K562 (cell line): ENCODE data around the gene FZD4. TPM values are rescaled to one million over a fixed set of nuclear protein-coding genes. Genes with fewer than 3 reads are reported as not detected.

Source experiments
- ATAC-seq: fragments of 200-7000 bp; cut with Tn5 transposase; 3 replicates; pipeline ENCODE4 v1.9.1; 2020; ENCODE audit warnings: moderate library complexity
- BruUV-seq: library from RNA; stranded (reverse); fragments of 400-500 nt; replicated peaks from 2 replicates; lab custom pipeline; 2021; lab: Mats Ljungman, UMichigan
- CTCF ChIA-PET: fragments of 300-600 bp; formaldehyde crosslinking; extraction: SDS; loops from one replicate; lab custom pipeline; 2021; ENCODE audit warnings: low intra/inter-chr PET ratio; lab: Yijun Ruan, JAX
- POLR2A ChIA-PET: fragments of 300-600, 350-650 bp; sonication (Branson Sonifier 250); formaldehyde crosslinking; extraction: SDS; loops from one replicate; lab custom pipeline; 2021; ENCODE audit warnings: antibody characterized with exemption, inconsistent platforms; lab: Yijun Ruan, JAX
- DNase-seq, 4 experiments: peaks; one replicate each; pipeline versions ENCODE4 v3.0.0 to v3.0.0-alpha.2; 2011 to 2018; ENCODE audit warnings: low spot score in 3 of 4, mixed read lengths in 3 of 4; ENCODE audit errors: extremely low read depth in 1 of 4
- FAIRE-seq: peaks from 2 replicates; lab custom pipeline; 2011; peaks lifted over from hg19 to GRCh38; lab: Jason Lieb, UNC
- H2AFZ ChIP-seq: 2 replicates; pipeline ENCODE4 v1.6.0; 2011; ENCODE audit warnings: low read depth, low read length, control low read depth, inconsistent platforms
- H3K27ac ChIP-seq: fragments of 200-600 bp; 3 replicates; pipeline ENCODE4 v1.8.0; 2011; ENCODE audit warnings: low read depth, mild to moderate bottlenecking, control low read depth, inconsistent platforms, low read length, moderate library complexity, mixed read lengths; ENCODE audit errors: extremely low read depth
- H3K27me3 ChIP-seq, 2 experiments: fragments of 300-600 bp in 1 of 2; 2 replicates in 1 of 2; 3 replicates in 1 of 2; pipeline versions ENCODE4 v1.6.0 to v1.8.0; 2011; ENCODE audit warnings: inconsistent platforms in 2 of 2, low read length in 2 of 2, mild to moderate bottlenecking in 1 of 2, mixed read lengths in 1 of 2, moderate library complexity in 1 of 2; ENCODE audit not compliant: control insufficient read depth in 2 of 2, insufficient read depth in 2 of 2
- H3K36me3 ChIP-seq: fragments of 300-600 bp; 3 replicates; pipeline ENCODE4 v1.8.0; 2011; ENCODE audit warnings: mild to moderate bottlenecking, low read length, inconsistent platforms; ENCODE audit not compliant: control insufficient read depth, insufficient read depth
- H3K4me1 ChIP-seq, 2 experiments: fragments of 200-600 bp in 1 of 2; replicated peaks in 1 of 2; 2 replicates in 1 of 2; 3 replicates in 1 of 2; pipeline versions ENCODE4 v1.5.1 to v1.8.0; 2011; ENCODE audit warnings: inconsistent platforms in 2 of 2, low read length in 2 of 2, mild to moderate bottlenecking in 1 of 2, mixed read lengths in 1 of 2, moderate library complexity in 1 of 2; ENCODE audit not compliant: control insufficient read depth in 2 of 2, insufficient read depth in 2 of 2
- H3K4me2 ChIP-seq: 2 replicates; pipeline ENCODE4 v1.6.1; 2011; ENCODE audit warnings: low read length, control low read depth, inconsistent platforms, mixed read lengths; ENCODE audit not compliant: insufficient read depth
- H3K4me3 ChIP-seq: fragments of 200-600 bp; sonication (generic), shearing (Covaris generic); 2 replicates; pipeline ENCODE4 v1.5.1; 2016; ENCODE audit warnings: control low read depth, inconsistent platforms
- H3K79me2 ChIP-seq: fragments of 200-600 bp; 3 replicates; pipeline ENCODE4 v1.8.0; 2011; ENCODE audit warnings: low read length, inconsistent platforms; ENCODE audit not compliant: control insufficient read depth, insufficient read depth
- H3K9ac ChIP-seq, 2 experiments: 2 replicates each; pipeline versions ENCODE4 v1.6.0 to v1.6.1; 2011; ENCODE audit warnings: low read depth in 2 of 2, low read length in 2 of 2, control low read depth in 1 of 2, inconsistent platforms in 1 of 2, mild to moderate bottlenecking in 1 of 2, mixed read lengths in 1 of 2; ENCODE audit not compliant: insufficient read depth in 1 of 2
- H3K9me1 ChIP-seq: one replicate; pipeline ENCODE4 v1.6.0; 2011; ENCODE audit warnings: inconsistent platforms, mild to moderate bottlenecking, low read length, moderate library complexity; ENCODE audit not compliant: control insufficient read depth, insufficient read depth
- H3K9me3 ChIP-seq: replicated peaks from 2 replicates; pipeline ENCODE4 v1.5.1; 2011; ENCODE audit warnings: low read depth, low read length, inconsistent platforms; ENCODE audit not compliant: control insufficient read depth, insufficient read depth
- H4K20me1 ChIP-seq: replicated peaks from 2 replicates; pipeline ENCODE4 v1.6.1; 2011; ENCODE audit warnings: low read length, inconsistent platforms, mixed read lengths; ENCODE audit not compliant: control insufficient read depth, insufficient read depth
- CBFA2T3 ChIP-seq: fragments of 450-650 bp; IDR thresholded peaks from 2 replicates; pipeline ENCODE4 v1.6.1; 2017
- CBX3 ChIP-seq, 2 experiments: IDR thresholded peaks; 1 replicate in 1 of 2; 2 replicates in 1 of 2; pipeline ENCODE4 v1.6.1; 2012; ENCODE audit warnings: inconsistent platforms in 2 of 2, low read length in 2 of 2, borderline replicate concordance in 1 of 2, control low read depth in 1 of 2
- FOXM1 ChIP-seq, 2 experiments: fragments of 450-650 bp in 1 of 2; sonication (generic) in 1 of 2; formaldehyde crosslinking in 1 of 2; IDR thresholded peaks; 2 replicates each; pipeline versions ENCODE4 v1.6.1 to v1.9.0; 2017 to 2022; ENCODE audit warnings: low read depth in 2 of 2, mild to moderate bottlenecking in 2 of 2, missing genetic modification reagents in 1 of 2, moderate library complexity in 1 of 2
- HDAC3 ChIP-seq: fragments of 450-650 bp; IDR thresholded peaks from 2 replicates; pipeline ENCODE4 v1.6.1; 2018; ENCODE audit warnings: borderline replicate concordance, mild to moderate bottlenecking, moderate library complexity; ENCODE audit not compliant: partially characterized antibody
- MAZ ChIP-seq, 2 experiments: fragments of 450-650 bp in 1 of 2; sonication (generic) in 1 of 2; formaldehyde crosslinking; IDR thresholded peaks in 1 of 2; conservative IDR thresholded peaks in 1 of 2; 2 replicates each; pipeline versions ENCODE4 v1.4.0 to v1.5.0; 2020; ENCODE audit warnings: mild to moderate bottlenecking in 1 of 2, missing genetic modification reagents in 1 of 2
- MED1 ChIP-seq: sonication (generic); formaldehyde crosslinking; IDR thresholded peaks from 2 replicates; pipeline ENCODE4 v1.8.1; 2023; ENCODE audit warnings: missing genetic modification reagents, borderline replicate concordance
- NEUROD1 ChIP-seq: fragments of 150-350 bp; IDR thresholded peaks from 2 replicates; pipeline ENCODE4 v1.6.1; 2014; ENCODE audit warnings: borderline replicate concordance, low read length, low read depth; ENCODE audit not compliant: partially characterized antibody
- RBM25 ChIP-seq: fragments of 200-400 bp; formaldehyde crosslinking; IDR thresholded peaks from 2 replicates; pipeline ENCODE4 v1.6.1; 2018; ENCODE audit warnings: low read length, low read depth, moderate library complexity; ENCODE audit not compliant: severe bottlenecking
- RFX7 ChIP-seq: fragments of 250-450 bp; sonication (Bioruptor Pico); IDR thresholded peaks from 2 replicates; pipeline ENCODE4 v1.5.1; 2021; ENCODE audit warnings: mild to moderate bottlenecking
- TBP ChIP-seq: optimal IDR thresholded peaks from 2 replicates; pipeline ENCODE3; 2011; ENCODE audit warnings: low read depth, low read length, improper control_type of control experiment
- ZNF184 ChIP-seq: sonication (generic); formaldehyde crosslinking; IDR thresholded peaks from 2 replicates; pipeline ENCODE4 v1.5.0; 2020; ENCODE audit warnings: missing genetic modification reagents
- WGBS: fragments of 100-300 bp; shearing (Covaris generic); methylation state at CpG from one replicate; pipeline ENCODE4 v1.1.6; 2016; ENCODE audit warnings: low coverage, mixed read lengths; ENCODE audit not compliant: insufficient coverage; ENCODE audit errors: missing lambda C conversion rate; 5-methylcytosine and 5-hydroxymethylcytosine counted together
- in situ Hi-C: fragments of 300-500 bp; cut with MboI; formaldehyde crosslinking; loops from 4 replicates; pipeline ENCODE4 v1.15.0; 2018; ENCODE audit warnings: inconsistent platforms, mixed read lengths
- intact Hi-C: fragments of 100-400 bp; cut with micrococcal nuclease; formaldehyde crosslinking; loops from 2 replicates; pipeline ENCODE4 v1.14.2; 2022
- polyA plus RNA-seq, 8 experiments: library from polyadenylated mRNA; depleted of rRNA in 4 of 8; stranded (reverse) in 5 of 8; unstranded in 3 of 8; fragments of >200 nt; fragmentation: Nextera tagmentation in 2 of 8; fragmentation: Illumina TruSeq in 1 of 8; extraction: Ambion mirVana in 2 of 8; extraction: Trizol in 1 of 8; gene quantifications; 2 replicates each; pipeline versions ENCODE4 v1.2.1 to v1.2.3, GENCODE V29; 2011 to 2014; ENCODE audit warnings: inconsistent platforms in 1 of 8, missing spikeins in 1 of 8
- total RNA-seq, 7 experiments: library from RNA; depleted of rRNA in 6 of 7; stranded (reverse); fragments of >200 nt in 6 of 7; fragmentation: Illumina TruSeq in 2 of 7; extraction: Trizol in 2 of 7; gene quantifications; 2 replicates each; pipeline versions ENCODE4 v1.2.1 to v1.2.3, GENCODE V29; 2011 to 2021; ENCODE audit warnings: low replicate concordance in 1 of 7
- TF ChIP-seq, protein P1 (sequence below), 2 experiments: fragments of 450-650 bp; formaldehyde crosslinking in 1 of 2; IDR thresholded peaks; 2 replicates each; pipeline versions ENCODE4 v1.4.0 to v1.6.1; 2014 to 2020; ENCODE audit warnings: mild to moderate bottlenecking in 2 of 2, borderline replicate concordance in 1 of 2, low read depth in 1 of 2

The FZD4 gene
- total and polyA plus RNA-seq, 9 of the 15 experiments (the other 6 are each of a cell fraction or from before 2014, with no cell fraction given) = 1.2 to 7.9 (median 5.8) TPM

GRCh38 chr11:86923999-86924766, 31.0 kb downstream of the FZD4 start:
- FAIRE-seq (no peak), DNase-seq (peak in 1 of 4 experiments; percentile 66), ATAC-seq (peak; percentile 79)
- H3K4me1 ChIP-seq = peaks cover 0 to 32% of the 10 kb centered on the region in 2 experiments; a peak in 4 of 5 replicates
- ChIA-PET POLR2A (interaction anchor here (0.5 to 1.9 kb wide), 5 partner anchors 11 to 365 kb away, joined by 3 to 6 read pairs (median 3); no protein-coding TSS in a partner anchor), CTCF (no interaction called here)
- peak overlapping the region; percentile 54; the same call in 1 of the 3 replicates for H3K27ac ChIP-seq
- BruUV-seq = no TSS peak
- no peaks in the 10 kb centered on the region for H3K9me3 ChIP-seq
- H3K4me3 ChIP-seq = no peak overlapping the region
- no peaks in the 10 kb centered on the region for H3K27me3 ChIP-seq
- intact Hi-C loops = no loop called here
- no peaks in the 10 kb centered on the region for H4K20me1 ChIP-seq
- H2AFZ ChIP-seq = peak overlapping the region; percentile 83
- peak overlapping the region; percentile 28 for H3K4me2 ChIP-seq
- H3K9me1 ChIP-seq = no peaks in the 10 kb centered on the region
- no peaks in the 10 kb centered on the region for H3K79me2 ChIP-seq
- WGBS = 43% methylated on average over 6 of the region's 6 CpGs
- H3K9ac ChIP-seq = no peak overlapping the region; a peak in 1 of 4 replicates
- H3K36me3 ChIP-seq = no peaks in the 10 kb centered on the region
- in situ Hi-C loops = loop anchor here (5.0 kb wide), 1 partner anchor 57 kb away; no protein-coding TSS in a partner anchor
- TF ChIP-seq FOXM1 (IDR thresholded peaks at IDR 0.05; ENCODE audit: low read depth) = peak; percentile 56; the same call in 1 of the 2 replicates
- no peak for TF ChIP-seq FOXM1 (CRISPR knock-in tag; IDR thresholded peaks at IDR 0.05; ENCODE audit: low read depth)
- TF ChIP-seq MED1 (CRISPR knock-in tag) = no peak
- TF ChIP-seq RBM25 = peak; percentile 27
- TF ChIP-seq CBFA2T3 = no peak
- TF ChIP-seq RFX7 = no peak
- TF ChIP-seq CBX3 (IDR thresholded peaks at IDR 0.05; ENCODE audit: borderline replicate concordance in 1 of 2, low read length in 2 of 2) = 0 out of 3 replicates have a peak, but pooled peaks of 1 of the 2 experiments have one; percentile 59
- TF ChIP-seq, protein P1, sequence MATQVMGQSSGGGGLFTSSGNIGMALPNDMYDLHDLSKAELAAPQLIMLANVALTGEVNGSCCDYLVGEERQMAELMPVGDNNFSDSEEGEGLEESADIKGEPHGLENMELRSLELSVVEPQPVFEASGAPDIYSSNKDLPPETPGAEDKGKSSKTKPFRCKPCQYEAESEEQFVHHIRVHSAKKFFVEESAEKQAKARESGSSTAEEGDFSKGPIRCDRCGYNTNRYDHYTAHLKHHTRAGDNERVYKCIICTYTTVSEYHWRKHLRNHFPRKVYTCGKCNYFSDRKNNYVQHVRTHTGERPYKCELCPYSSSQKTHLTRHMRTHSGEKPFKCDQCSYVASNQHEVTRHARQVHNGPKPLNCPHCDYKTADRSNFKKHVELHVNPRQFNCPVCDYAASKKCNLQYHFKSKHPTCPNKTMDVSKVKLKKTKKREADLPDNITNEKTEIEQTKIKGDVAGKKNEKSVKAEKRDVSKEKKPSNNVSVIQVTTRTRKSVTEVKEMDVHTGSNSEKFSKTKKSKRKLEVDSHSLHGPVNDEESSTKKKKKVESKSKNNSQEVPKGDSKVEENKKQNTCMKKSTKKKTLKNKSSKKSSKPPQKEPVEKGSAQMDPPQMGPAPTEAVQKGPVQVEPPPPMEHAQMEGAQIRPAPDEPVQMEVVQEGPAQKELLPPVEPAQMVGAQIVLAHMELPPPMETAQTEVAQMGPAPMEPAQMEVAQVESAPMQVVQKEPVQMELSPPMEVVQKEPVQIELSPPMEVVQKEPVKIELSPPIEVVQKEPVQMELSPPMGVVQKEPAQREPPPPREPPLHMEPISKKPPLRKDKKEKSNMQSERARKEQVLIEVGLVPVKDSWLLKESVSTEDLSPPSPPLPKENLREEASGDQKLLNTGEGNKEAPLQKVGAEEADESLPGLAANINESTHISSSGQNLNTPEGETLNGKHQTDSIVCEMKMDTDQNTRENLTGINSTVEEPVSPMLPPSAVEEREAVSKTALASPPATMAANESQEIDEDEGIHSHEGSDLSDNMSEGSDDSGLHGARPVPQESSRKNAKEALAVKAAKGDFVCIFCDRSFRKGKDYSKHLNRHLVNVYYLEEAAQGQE (IDR thresholded peaks at IDR 0.05; ENCODE audit: borderline replicate concordance) = peak; percentile 66
- TF ChIP-seq, protein P1 (CRISPR knock-in tag; IDR thresholded peaks at IDR 0.05; ENCODE audit: low read depth) = no peak
- TF ChIP-seq ZNF184 (CRISPR knock-in tag) = no peak
- peak; percentile 32 for TF ChIP-seq HDAC3
- TF ChIP-seq NEUROD1 = peak; percentile 87
- no peak for TF ChIP-seq TBP
- TF ChIP-seq MAZ (CRISPR knock-in tag; conservative IDR thresholded peaks at IDR 0.05 in 1 of 2, IDR thresholded peaks at IDR 0.05 in 1 of 2) = 0 out of 4 replicates have a peak, but pooled peaks of 1 of the 2 experiments have one; percentile 1
